ENCODE data around the gene BBS9. TPM values are rescaled to one million over a fixed set of nuclear protein-coding genes. Genes with fewer than 3 reads are reported as not detected.

BBS9 gene
- total RNA-seq, 1 experiment from 2014 or later: 4.7 TPM

- no peaks in the 10 kb centered on the region for H3K9me3 ChIP-seq
- intact Hi-C loops (cut with micrococcal nuclease; ENCODE audit: unreplicated experiment): no loop called here
- no peak overlapping the region for H3K4me3 Mint-ChIP-seq (ENCODE audit: unreplicated experiment)
- no peaks in the 10 kb centered on the region for H3K36me3 ChIP-seq (ENCODE audit: control insufficient read depth, insufficient read depth, low read length)
- ChIA-PET POLR2A (no interaction called here), CTCF (no interaction called here)
- H3K27me3 ChIP-seq (replicated peaks; ENCODE audit: control insufficient read depth, insufficient read depth, low read length): no peaks in the 10 kb centered on the region
- BruUV-seq (replicated peaks): no TSS peak
- no peak overlapping the region for H3K4me3 ChIP-seq (ENCODE audit: low read depth, low read length)
- no peaks in the 10 kb centered on the region for H3K4me1 Mint-ChIP-seq (ENCODE audit: low read depth, unreplicated experiment)
- no peaks in the 10 kb centered on the region for H3K9me3 Mint-ChIP-seq (ENCODE audit: unreplicated experiment)
- no peak for DNase-seq
- no peaks in the 10 kb centered on the region for H3K36me3 Mint-ChIP-seq (ENCODE audit: insufficient read depth, unreplicated experiment)
- no peak for TF ChIP-seq CTCF (IDR thresholded peaks at IDR 0.05; ENCODE audit: insufficient read depth in 1 of 2, low read depth in 1 of 2, low read length in 1 of 2, severe bottlenecking in 1 of 2, unreplicated experiment in 1 of 2)
- no peak overlapping the region for H3K27ac Mint-ChIP-seq (ENCODE audit: unreplicated experiment)
- H3K27me3 Mint-ChIP-seq (ENCODE audit: insufficient read depth, unreplicated experiment): no peaks in the 10 kb centered on the region
- H3K4me1 ChIP-seq: no peaks in the 10 kb centered on the region
Measured at GRCh38 chr7:33250421-33250871, 121.1 kb downstream of the BBS9 start.

GRCh38 chr7:33251301-33251700 lies 121.9 kb downstream of the BBS9 start:
- Mint-ChIP-seq H3K27ac (ENCODE audit: unreplicated experiment) (no peak overlapping the region), H3K9me3 (ENCODE audit: unreplicated experiment) (no peaks in the 10 kb centered on the region), H3K36me3 (ENCODE audit: insufficient read depth, unreplicated experiment) (no peaks in the 10 kb centered on the region), H3K4me1 (ENCODE audit: low read depth, unreplicated experiment) (no peaks in the 10 kb centered on the region), H3K4me3 (ENCODE audit: unreplicated experiment) (no peak overlapping the region), H3K27me3 (ENCODE audit: insufficient read depth, unreplicated experiment) (no peaks in the 10 kb centered on the region)
- no TSS peak for BruUV-seq (replicated peaks)
- no peak for DNase-seq
- intact Hi-C loops (cut with micrococcal nuclease; ENCODE audit: unreplicated experiment): no loop called here
- no peak for TF ChIP-seq CTCF (IDR thresholded peaks at IDR 0.05; ENCODE audit: insufficient read depth in 1 of 2, low read depth in 1 of 2, low read length in 1 of 2, severe bottlenecking in 1 of 2, unreplicated experiment in 1 of 2)
- no peaks in the 10 kb centered on the region for H3K9me3 ChIP-seq
- H3K4me1 ChIP-seq: no peaks in the 10 kb centered on the region
- no peak overlapping the region for H3K4me3 ChIP-seq (ENCODE audit: low read depth, low read length)
- no peaks in the 10 kb centered on the region for H3K36me3 ChIP-seq (ENCODE audit: control insufficient read depth, insufficient read depth, low read length)
- ChIA-PET POLR2A (no interaction called here), CTCF (no interaction called here)
- H3K27me3 ChIP-seq (replicated peaks; ENCODE audit: control insufficient read depth, insufficient read depth, low read length): no peaks in the 10 kb centered on the region

- DNase-seq: no peak
- no peak overlapping the region for H3K27ac Mint-ChIP-seq (ENCODE audit: unreplicated experiment)
- intact Hi-C loops (cut with micrococcal nuclease; ENCODE audit: unreplicated experiment): no loop called here
- Histone ChIP-seq H3K4me1 (no peaks in the 10 kb centered on the region), H3K27me3 (replicated peaks; ENCODE audit: control insufficient read depth, insufficient read depth, low read length) (no peaks in the 10 kb centered on the region), H3K9me3 (no peaks in the 10 kb centered on the region), H3K36me3 (ENCODE audit: control insufficient read depth, insufficient read depth, low read length) (no peaks in the 10 kb centered on the region), H3K4me3 (ENCODE audit: low read depth, low read length) (no peak overlapping the region)
- ChIA-PET CTCF (no interaction called here), POLR2A (no interaction called here)
- H3K27me3 Mint-ChIP-seq (ENCODE audit: insufficient read depth, unreplicated experiment): no peaks in the 10 kb centered on the region
- no peaks in the 10 kb centered on the region for H3K4me1 Mint-ChIP-seq (ENCODE audit: low read depth, unreplicated experiment)
- BruUV-seq (replicated peaks): no TSS peak
- no peak overlapping the region for H3K4me3 Mint-ChIP-seq (ENCODE audit: unreplicated experiment)
- TF ChIP-seq CTCF (IDR thresholded peaks at IDR 0.05; ENCODE audit: insufficient read depth in 1 of 2, low read depth in 1 of 2, low read length in 1 of 2, severe bottlenecking in 1 of 2, unreplicated experiment in 1 of 2): no peak
- H3K9me3 Mint-ChIP-seq (ENCODE audit: unreplicated experiment): no peaks in the 10 kb centered on the region
- H3K36me3 Mint-ChIP-seq (ENCODE audit: insufficient read depth, unreplicated experiment): no peaks in the 10 kb centered on the region
Measured at GRCh38 chr7:33258491-33258951, 129.2 kb downstream of the BBS9 start.
